GM13976 (cell line): ENCODE results near the gene EPO.

Source experiments
- DNase-seq: peaks from one replicate; pipeline ENCODE4 v3.0.0; 2012; ENCODE audit warnings: low spot score
- in situ Hi-C: fragments of 300-500 bp; cut with MboI; formaldehyde crosslinking; loops from one replicate; pipeline ENCODE4 v1.12.0; 2022; ENCODE audit warnings: low sequenced_read_pairs, mixed read lengths, inconsistent platforms; ENCODE audit not compliant: unreplicated experiment
- TF ChIP-seq, protein P1 (sequence below): IDR thresholded peaks from 2 replicates; pipeline ENCODE4 v1.5.1; 2012; ENCODE audit warnings: borderline replicate concordance, mild to moderate bottlenecking; ENCODE audit not compliant: insufficient read depth; ENCODE audit errors: extremely low read depth, missing control alignments, control extremely low read depth

Gene EPO

DNA sequence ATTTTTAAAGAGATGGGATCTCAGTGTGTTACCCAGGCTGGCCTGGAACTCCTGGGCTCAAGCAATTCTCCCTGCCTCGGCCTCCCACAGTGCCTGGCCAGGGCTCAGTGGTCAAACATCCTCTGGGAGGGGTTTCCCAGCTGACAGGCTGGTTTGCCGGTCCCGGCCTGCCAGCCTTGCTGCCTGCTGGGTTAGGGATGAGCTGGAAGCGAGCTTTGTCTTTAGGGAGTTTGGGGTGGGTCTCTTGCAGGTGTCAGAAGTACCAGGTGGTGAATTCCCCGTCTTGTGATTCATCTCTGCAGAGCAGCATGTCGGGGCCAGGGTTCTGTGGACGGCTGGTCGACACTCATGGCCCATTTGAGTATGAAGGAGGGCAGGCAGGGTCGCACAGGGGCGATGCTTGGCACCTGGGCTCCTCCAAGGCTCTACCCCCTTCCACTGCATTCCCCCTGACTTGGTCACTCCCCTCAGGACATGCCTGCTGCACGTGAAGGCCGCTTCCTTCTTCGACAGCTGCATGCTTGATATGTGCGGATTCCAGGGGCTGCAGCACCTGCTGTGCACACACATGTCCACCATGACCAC lies 43.4 kb downstream of the EPO start:
- in situ Hi-C loops, result no loop called here
- TF ChIP-seq, protein P1, sequence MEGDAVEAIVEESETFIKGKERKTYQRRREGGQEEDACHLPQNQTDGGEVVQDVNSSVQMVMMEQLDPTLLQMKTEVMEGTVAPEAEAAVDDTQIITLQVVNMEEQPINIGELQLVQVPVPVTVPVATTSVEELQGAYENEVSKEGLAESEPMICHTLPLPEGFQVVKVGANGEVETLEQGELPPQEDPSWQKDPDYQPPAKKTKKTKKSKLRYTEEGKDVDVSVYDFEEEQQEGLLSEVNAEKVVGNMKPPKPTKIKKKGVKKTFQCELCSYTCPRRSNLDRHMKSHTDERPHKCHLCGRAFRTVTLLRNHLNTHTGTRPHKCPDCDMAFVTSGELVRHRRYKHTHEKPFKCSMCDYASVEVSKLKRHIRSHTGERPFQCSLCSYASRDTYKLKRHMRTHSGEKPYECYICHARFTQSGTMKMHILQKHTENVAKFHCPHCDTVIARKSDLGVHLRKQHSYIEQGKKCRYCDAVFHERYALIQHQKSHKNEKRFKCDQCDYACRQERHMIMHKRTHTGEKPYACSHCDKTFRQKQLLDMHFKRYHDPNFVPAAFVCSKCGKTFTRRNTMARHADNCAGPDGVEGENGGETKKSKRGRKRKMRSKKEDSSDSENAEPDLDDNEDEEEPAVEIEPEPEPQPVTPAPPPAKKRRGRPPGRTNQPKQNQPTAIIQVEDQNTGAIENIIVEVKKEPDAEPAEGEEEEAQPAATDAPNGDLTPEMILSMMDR, result no peak

GRCh38 chr7:100764841-100765240 lies 44.6 kb downstream of the EPO start:
- no peak for DNase-seq
- in situ Hi-C loops, result no loop called here
- TF ChIP-seq, protein P1, result no peak

More for the DNA sequence above, 43.4 kb downstream of the EPO start:
- no peak for DNase-seq

GRCh38 chr7:100765250-100765649 lies 45.0 kb downstream of the EPO start:
- in situ Hi-C loops, result no loop called here
- TF ChIP-seq, protein P1, result no peak
- no peak for DNase-seq

- in situ Hi-C loops, result no loop called here
- no peak for DNase-seq
- TF ChIP-seq, protein P1, result no peak
Measured at GRCh38 chr7:100768784-100769183, 48.5 kb downstream of the EPO start.
